ENCODE results near the gene WWOX.

WWOX gene

DNA sequence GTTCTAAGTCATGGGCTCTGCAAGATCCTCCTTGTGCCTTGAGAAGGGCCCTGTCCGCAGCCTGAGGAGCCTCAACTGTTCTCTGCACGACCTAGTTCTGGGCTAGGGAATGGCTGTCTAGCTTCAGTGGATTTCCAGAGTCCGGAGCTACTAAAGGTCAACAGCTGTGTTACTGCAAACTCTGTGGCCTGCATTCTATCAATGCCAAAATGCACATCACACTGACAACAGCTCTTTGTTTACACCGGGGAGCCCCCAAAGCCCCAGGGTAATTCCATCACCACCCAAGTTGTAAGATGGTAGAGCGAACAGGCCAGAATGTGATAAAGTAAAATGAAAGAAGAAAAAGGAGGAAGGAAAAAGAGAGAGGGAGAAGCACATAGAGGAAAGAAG lies 890.9 kb downstream of the WWOX start:
- DNase-seq: no peak

DNA sequence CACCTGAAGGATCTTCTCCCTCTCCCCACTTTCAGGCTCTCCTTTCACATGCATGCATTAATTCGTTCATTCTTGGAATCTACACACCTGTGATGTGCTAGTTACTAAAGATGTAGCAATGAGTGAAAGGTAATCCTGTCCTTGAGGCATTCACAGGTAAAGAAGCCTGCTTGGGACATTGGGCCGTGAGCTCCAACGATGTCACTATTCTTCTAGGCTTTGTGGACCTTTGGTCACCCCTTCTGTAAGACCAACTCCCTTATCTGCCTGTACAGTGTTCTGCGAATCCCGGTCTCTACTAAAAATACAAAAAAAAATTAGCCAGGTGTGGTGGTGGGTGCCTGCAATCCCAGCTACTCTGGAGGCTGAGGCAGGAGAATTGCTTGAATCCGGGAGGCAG lies 892.5 kb downstream of the WWOX start:
- no peak for DNase-seq

DNA sequence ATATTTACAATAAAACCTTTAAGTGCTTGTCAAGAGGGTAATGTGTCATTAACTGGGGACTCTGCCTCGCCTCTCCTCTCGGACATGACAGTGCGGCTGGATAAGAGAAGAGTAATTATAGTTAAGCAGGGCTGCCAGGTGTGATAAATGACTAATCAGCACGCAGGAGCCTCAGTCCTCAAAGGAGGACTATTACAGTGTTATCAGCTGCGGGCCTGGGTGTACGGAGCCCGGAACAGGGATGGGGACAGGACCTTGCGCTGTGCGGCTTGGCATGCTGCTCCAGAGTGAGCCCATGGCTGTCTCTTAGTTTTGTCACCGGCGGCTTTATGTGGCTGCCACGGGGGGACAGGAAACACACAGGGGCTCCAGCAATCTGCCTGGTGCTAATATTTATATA lies 893.9 kb downstream of the WWOX start:
- DNase-seq: peak; percentile 69

DNA sequence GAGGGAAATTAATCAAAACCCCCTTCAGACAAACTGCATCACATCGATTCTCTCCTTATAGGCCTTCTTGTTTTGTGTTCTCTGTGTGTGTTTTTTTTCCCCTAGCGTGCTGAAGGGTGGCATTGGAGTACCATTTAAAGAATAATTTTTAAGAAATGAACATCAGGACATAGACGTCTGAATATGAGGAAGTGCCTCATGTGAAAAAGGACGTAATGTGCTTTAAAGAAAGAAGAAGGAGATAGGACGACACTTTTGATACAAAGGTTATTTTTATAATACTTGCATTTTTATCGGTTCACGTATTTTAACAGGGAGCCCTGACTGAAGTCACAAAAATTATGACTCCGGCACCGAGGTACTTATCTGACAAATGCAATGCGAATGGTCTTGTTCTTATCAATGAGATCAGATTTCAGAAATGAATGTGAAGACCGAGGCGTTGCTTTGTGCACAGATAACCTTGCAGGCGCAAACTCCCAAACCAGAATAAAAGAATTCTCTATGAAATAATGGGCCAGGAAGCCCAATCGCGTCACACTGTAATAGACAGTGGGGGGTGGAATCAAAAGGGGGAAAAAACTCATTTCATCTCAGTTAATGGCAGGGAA lies 894.8 kb downstream of the WWOX start:
- peak; percentile 31 for DNase-seq

DNA sequence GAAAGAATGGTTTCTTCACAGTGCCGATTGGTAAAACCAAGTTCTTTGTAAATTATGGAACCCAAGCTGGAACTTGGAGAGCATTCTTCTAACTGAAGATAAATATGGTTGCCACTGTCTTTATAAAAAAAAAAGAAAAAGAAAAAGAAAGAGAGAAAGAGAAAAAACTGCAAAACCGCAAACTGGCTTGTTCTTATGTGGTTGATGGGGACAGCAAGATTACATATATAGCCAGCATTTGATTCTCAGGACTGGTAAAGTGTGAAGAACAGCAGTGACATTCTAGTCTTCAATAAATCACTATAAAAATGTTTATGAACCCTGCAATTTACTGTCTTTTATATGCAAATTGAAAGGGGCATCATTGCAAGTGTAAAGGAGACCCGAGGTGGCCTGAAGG lies 896.0 kb downstream of the WWOX start:
- no peak for DNase-seq

DNA sequence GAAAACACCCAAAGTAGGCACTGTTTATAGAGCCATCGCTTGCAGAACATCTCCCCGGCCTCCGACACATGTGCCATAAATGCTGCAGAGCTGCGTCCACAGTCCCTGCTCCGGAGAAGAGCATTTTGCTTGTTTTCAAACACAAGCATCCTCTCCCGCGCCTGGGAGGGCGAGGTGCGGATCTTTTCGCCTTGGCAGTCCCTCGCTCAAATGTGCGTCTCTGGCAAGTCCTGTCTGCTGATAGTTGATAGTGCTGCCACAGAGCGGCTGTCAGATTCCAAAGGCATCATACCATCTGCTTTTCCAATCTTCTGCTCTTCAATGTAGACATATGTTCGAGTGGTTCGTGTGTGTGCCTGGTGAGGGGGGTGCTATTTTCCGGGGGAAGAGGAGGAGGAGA lies 897.3 kb downstream of the WWOX start:
- DNase-seq: peak; percentile 30

DNA sequence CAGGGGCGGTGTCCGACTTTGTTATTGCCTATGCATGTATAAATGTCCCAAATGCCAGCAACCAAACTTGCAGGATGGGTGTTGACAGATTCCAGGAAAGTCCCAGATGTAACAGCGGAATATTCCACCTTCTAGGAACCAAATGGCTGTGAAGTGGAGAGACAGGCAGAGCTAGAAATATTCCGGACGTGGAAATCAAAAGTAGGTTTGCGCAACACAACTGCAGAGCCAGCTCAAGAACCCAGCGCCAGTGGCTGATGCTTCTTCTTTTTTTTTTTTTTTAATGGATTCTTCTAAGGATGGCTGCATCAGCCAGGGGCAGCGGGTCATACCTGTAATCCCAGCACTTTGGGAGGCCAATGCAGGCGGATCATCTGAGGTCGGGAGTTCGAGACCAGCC lies 899.4 kb downstream of the WWOX start:
- no peak for DNase-seq

DNA sequence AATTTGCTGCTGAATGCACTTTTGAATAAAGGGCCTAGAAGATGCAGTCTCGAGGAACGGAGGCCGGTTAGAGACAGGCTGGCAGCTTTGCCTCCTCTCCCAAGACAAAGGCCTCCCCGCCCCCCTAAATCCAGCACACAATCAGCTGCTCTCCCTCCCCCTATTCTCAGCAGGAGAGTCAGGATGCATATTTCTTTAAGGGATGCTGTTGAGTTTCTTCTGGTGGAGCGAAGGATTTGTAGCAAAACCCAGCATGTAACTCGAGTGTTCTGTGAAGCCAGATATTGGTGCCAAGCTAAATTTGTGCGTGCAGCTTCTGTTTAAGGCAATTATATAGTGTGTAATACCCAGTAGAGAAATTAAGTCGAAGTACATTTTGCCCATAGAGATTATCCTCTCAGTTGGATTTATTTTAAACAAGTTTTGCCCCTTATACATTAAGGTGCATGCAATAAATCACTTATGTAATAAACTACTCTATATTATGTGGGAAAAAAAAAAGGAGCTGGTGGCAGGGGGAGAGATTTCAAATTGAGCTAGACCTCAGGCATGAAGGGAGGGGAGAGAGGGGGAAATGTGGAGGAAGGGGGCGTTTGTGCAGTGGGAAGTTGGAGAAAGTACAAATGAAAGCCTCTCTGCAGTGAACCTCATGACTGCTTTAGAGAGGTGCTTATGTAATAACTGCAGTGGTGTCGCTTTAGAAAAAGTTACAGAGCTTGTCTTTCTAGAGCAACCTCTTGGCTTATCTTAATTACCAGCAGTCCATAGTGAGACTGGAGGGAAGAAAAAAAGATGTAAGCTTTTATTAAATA lies 901.9 kb downstream of the WWOX start:
- no peak for DNase-seq

DNA sequence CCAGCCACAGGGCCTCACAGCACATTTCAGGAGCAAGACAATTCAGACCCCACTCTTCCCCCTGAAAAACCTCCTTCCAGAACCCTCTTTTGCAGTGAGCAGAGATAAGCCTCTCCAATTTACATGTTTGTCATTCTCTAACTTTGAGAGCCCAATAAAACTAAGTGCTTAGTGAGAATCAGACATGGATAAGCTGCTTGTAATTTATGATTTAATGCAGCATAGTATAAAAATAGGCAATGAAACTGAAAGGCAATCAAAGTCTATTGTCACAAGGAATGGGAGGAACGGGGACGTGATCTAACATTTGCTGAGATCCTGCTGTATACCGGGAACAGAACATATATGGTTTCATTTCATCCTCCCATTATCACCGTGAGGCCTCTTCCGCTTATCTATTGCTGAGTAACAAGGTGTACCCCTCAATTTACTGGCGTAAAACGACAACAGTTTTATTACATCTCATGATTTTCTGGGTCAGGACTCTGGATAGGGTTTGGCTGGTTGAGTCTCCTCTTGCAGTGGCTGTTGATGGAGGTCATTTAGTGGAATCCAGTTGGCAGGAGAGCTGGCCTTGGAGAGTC lies 903.7 kb downstream of the WWOX start:
- no peak for DNase-seq

DNA sequence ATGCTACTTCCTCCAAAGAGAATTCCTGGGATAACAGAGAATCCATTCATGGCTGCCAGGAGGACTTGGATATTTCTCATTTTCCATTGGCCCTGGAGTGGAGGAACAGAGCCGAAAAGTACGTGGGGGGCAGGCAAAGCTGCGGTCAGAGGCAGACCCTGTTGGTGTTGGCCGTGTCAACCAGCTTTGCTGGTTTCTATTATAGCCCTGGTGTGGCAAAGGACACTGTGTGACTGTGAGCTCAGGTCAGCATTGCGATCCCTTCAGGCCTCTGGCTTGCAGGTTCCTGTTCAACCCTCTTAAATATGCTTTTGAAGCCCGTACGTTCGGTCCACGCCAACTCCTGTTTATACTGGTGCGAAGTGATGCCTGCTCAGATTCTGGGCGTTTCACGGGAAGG lies 904.9 kb downstream of the WWOX start:
- DNase-seq: no peak

DNA sequence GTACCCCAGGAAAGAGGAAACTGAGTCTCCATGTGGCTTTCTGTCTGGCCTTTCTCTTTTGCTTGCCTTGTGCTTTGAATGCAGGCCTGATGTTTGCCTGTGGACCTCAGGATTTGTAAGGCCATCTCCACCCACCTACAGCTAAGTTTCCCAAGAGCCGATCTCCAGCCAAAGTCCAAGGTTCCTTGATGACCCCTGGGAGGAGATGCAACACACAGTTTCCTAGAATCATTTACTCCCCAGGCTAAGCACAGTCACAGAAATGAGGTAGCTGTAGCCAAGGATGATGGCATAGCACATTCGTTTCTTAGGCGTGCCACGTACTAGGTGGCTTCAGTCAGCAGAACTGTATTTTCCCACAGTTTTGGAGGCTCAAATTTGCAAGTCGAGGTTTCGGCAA lies 905.6 kb downstream of the WWOX start:
- DNase-seq: no peak

DNA sequence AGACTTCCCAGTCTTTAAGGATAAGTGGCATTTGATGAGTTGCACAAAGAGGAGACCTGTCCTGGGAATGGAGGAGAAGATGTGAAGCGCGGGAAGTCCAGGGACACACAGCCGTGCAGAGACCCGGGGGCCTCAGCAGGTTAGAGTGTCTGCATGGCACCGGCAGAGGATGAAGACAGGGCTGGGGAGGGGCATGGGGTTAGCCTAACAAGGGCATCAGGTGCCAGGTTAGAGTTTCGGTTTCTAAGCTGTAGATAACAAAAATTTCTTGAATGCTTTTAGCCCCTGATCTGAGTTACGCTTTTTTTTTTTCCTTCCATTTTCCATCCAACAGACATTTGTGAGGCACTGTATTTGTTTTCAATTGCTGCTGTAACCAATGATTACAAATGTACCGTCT lies 906.8 kb downstream of the WWOX start:
- DNase-seq: no peak

DNA sequence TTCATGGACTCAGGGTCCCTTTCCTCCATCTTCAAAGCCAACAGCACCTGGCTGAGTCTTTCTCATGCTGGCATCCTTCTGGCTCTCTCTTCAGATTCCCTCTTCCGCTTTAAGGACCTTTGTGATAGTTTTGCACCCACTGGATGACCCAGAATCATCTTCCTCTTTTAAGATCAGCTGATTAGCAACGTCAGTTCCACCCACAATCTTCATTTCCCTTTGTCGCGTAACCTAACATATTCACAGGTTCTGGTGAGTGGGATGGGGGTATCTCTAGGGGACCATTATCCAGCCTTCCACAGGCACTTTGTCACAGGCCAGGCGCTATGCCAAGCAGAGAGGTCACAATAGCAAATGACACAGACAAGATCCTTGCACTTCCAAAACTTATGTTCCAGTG lies 907.3 kb downstream of the WWOX start:
- DNase-seq: no peak

DNA sequence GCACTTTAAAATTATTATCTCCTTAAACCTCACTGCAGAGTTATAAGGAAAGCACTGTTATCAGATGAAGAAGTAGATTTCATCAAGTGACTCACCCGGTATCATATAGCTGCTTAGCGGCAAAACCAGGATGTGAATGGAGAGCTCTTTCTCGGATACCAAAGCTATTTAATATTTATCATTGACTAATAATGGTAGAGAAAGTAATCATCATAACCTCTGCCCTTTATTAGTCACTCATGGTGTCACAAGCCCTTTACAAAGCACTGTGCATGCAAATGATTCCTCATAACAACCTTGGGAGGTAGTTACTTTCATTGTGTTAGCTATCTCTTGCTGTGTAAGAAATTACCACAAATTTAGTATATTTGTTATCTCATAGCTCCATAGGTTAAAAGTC lies 908.2 kb downstream of the WWOX start:
- DNase-seq: no peak

DNA sequence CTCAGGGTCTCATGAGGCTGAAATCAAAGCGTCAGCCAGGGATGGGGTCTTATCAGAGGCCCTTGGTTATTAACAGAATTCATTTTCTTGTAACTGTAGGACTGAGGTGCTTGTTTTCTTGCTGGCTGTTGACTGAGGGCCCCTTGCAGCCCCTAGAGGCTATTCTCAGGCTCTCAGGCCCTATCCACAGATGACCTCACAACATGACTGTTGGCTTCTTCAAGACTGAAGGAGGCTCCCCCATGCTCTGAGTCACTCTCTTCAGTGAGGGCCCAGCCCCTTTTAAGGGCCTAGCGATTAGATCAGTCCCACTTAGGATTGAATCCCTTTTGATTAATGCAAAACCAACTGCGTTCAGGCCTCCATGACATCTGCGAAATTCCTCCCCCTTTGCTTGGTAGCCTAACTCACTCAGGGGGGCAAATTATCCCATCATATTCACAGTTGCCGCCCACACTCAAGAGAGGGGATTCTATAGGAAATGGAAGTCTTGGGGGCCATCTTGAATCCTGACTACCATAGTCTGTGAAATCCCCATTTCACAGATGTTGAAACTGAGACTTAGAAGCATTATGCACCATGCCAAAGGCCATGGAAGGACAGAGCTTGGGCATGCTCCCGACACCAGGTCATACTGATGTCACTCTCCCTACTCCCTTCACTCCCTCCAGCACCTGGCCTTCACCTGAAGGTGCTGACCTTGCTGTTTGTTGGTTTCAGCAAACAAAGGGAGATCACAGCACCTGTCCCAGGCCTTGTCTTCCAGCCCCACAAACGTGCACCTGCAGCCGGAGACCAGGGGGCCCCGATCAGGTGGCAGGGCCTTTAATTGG lies 908.8 kb downstream of the WWOX start:
- DNase-seq: no peak

DNA sequence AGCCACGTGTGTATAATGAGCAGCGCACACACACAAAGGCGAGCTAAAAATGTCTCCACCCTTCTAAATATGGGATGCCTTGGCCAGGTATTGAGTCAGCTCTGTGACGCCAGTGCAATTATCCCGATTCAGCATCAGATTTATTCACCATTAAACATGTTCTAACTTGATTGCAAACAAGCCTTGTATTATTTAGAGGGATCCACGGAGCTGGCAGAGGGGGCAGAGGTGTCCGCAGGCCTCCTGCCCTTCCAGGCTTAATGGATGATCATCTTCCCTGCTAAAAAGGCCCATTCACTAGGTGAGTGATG lies 909.4 kb downstream of the WWOX start:
- DNase-seq: peak; percentile 91

DNA sequence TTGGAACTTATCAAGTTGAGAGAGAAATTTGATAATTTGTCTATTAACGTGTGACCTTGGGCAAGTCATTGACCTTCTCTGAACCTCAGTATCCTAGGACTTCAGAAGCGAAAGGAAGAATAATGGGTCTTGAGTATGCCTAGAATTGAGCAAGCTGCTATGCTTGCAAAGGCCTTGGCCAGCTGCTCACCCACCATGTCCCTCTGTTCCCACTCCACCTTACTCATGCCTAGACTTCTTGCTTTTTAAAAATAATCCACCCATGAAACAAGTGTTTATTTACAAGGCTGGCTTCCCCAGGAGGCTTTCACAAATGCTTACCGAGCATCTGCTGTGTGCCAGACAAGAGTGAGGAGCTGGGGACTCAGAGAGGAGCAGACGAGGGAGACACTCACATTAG lies 910.4 kb downstream of the WWOX start:
- no peak for DNase-seq

DNA sequence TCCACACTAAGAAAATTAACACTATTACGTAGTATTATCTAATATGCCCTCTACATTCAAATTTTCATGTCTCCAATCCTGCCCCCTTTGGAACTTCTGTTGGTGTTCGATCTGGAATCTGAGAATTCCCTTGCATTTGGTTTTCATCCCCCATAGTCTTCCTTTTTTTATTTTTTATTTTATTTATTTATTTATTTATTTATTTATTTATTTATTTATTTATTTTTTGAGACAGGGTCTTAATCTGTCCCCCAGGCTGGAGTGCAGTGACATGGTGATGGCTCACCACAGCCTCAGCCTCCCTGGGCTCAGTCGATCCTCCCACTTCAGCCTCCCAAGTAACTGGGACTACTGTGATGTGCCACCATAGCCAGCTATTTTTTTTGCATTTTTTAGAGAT lies 911.8 kb downstream of the WWOX start:
- DNase-seq: no peak

DNA sequence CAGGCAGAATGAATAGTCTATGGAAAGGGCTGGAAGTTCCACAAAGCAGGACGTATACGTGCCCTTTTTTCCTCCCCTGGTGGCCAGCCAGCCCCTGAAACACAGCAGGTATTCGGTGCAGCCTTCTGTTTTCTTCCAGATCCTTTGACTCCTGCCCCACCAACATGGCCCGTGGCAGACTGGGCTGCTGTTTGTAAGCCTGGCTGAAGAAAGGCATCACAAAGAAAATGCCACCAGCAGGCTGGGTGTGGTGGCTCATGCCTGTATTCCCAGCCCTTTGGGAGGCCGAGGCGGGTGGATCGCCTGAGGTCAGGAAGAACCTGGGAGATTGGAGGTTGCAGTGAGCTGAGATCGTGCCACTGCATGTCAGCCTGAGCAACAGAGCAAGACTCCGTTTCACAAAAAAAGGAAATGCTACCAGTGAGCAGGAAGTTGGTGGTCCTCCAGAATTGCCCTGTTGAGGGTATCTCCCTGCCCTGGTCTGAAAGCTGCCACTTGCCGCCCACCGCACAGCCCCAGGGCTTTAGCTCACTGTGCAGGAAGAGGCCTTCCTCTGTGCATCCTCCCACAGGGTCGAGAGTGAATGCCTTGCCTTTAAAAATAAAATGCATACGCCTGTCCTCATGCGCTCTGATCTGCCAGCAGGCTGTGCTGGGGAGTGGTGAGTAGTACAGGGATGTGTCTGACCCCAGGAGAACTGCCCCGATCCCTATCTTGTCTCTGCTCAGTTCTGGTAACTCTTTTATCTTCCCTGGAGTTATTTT lies 913.4 kb downstream of the WWOX start:
- DNase-seq: no peak

DNA sequence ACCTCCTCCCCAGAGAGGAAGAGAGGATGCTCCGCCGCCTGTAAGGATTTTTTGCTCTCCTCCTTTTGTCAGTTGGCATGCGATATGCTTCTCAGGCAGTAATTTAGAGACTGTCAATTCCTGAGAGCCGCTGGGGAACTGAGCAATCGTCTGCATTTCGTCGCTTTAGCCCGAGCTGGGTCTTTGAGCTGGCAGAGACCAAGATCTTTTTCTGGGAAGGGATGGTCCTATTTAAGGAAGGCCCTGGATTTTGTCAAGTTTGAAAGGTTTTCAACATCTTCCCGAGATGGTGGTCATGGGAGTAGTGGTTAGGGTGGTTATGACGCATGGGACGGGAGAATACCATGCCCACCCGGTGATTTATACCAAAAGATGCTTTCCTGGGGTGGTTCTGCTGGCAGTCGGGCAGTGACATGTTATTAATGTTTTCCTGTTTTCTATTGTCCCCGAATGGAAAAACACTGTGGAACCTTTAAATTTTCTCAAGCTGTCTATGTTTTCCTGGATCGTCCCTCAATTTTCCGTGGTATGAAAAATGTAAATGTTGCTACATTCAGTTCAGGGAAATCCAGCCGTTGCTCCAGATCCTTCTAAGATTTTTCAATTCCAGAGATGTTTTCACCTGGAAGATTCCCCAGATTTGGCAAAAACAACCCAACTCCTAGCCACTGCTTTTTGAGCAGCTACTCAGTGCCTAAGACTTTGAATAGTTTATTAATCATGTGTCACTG lies 914.6 kb downstream of the WWOX start:
- no peak for DNase-seq

DNA sequence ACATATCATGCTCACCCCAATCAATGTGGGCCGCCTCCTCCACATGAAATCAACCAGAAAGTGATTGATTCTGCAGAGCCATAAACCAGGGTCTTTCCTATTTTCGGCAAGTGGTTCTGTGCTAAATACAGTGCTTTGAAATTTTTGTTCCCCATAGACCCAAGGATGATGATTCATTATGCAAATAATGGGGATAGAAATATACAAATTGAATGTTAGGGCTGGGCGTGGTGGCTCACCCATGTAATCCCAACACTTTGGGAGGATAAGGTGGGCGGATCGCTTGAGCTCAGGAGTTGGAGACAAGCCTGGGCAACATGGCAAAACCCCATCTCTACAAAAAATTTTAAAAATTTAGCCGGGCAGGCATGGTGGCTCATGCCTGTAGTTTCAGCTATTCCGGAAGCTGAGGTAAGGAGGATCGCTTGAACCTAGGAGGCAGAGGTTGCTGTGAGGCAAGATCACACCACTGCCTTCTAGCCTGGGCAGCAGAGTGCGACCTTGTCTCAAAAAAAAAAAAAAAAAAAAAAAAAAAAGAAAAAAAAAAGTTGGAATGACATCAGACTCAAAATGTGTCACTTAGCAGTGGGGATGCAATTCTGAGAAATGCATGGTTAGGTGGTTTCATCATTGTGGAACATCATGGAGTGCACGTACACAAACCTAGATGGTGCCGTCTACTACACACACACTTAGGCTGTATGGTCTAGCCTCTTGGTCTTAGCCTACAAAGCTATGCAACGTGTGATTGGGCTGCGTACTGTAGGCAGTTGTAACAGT lies 919.4 kb downstream of the WWOX start:
- DNase-seq: no peak

DNA sequence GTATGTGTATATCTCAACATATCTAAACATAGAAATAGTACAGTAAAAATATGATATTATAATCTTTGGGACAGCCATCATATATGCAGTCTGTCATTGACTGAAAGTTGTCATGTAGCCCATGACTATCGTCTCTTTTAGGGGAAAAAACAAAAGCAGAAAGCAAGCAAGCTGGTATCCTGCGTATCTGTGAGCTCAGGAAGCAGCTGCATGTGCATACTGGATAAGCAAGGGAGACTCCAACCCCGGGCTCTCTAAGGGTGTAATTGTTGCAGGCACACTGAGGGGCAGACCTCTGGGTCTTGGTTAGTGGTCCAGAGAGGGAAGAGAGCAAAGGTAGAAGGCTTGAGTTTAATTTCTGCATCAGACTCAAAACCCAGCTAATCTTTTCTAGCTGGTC lies 920.0 kb downstream of the WWOX start:
- DNase-seq: no peak

Measured in NCI-H1436 (cell line).